ENCODE results near the gene PLCB4.

DNA sequence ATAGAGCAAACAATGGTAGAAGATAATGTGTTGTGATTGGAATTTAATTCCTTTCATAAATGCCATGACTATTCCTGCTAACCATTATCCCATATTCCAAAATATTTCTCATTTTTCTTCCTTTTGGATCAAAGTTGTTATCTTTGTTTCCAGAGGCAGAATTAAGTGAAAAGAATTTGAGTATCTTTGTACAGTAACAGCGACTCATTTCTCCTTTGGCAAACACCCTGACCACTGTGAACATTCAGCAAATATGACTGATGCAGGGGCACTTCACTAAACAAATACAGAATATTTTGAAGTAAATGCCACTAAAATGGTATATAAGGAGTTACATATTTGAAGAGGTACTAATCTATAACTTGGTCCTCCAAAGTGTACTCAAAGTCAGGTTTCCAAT is 340.5 kb downstream of the PLCB4 start:
- no peak for TF ChIP-seq EZH2 (IDR thresholded peaks at IDR 0.05)
- TF ChIP-seq POLR2AphosphoS5 (IDR thresholded peaks at IDR 0.05; ENCODE audit: borderline replicate concordance, low read depth, low read length) = no peak
